Lower leg skin (tissue), 3 donors: ENCODE measurements around the gene DESI1.

ENCODE experiments used
- CTCF ChIP-seq, 3 donors: fragments of 450-650 bp; IDR thresholded peaks; one replicate each; pipeline ENCODE4 v1.5.1; 2016; ENCODE audit warnings: antibody characterized with exemption in 3 of 3, mild to moderate bottlenecking in 3 of 3, moderate library complexity in 2 of 3
- POLR2A ChIP-seq, 2 donors: fragments of 450-650 bp; IDR thresholded peaks; one replicate each; pipeline ENCODE4 v1.6.1; 2016 to 2017; ENCODE audit warnings: antibody characterized with exemption in 2 of 2, mild to moderate bottlenecking in 1 of 2, moderate library complexity in 1 of 2

- TF ChIP-seq CTCF (IDR thresholded peaks at IDR 0.05), result no peak
- no peak for TF ChIP-seq POLR2A (IDR thresholded peaks at IDR 0.05)
These were observed 1.0 kb upstream of the DESI1 start for GRCh38 chr22:41621911-41622179.
